HG03571 (cell line): ENCODE data around the gene SFXN2.

Experiments used
- ATAC-seq: cut with Tn5 transposase; IDR thresholded peaks from one replicate; pipeline ENCODE4 v1.9.1; 2021; ENCODE audit not compliant: unreplicated experiment

Gene SFXN2

GRCh38 chr10:102775201-102775934 is 60.9 kb downstream of the SFXN2 start:
- ATAC-seq = no peak

- ATAC-seq = no peak
These were observed 61.7 kb downstream of the SFXN2 start for GRCh38 chr10:102775935-102776669.

GRCh38 chr10:102776779-102777456 is 62.5 kb downstream of the SFXN2 start:
- no peak for ATAC-seq

GRCh38 chr10:102777711-102778453 is 63.4 kb downstream of the SFXN2 start:
- ATAC-seq = no peak

- no peak for ATAC-seq
These were observed 64.3 kb downstream of the SFXN2 start for GRCh38 chr10:102778781-102779180.

- ATAC-seq = no peak
These were observed 65.5 kb downstream of the SFXN2 start for GRCh38 chr10:102779680-102780526.

GRCh38 chr10:102780527-102780808 is 66.0 kb downstream of the SFXN2 start:
- ATAC-seq = no peak

- no peak for ATAC-seq
These were observed 66.9 kb downstream of the SFXN2 start for GRCh38 chr10:102781090-102781920.

- no peak for ATAC-seq
These were observed 67.6 kb downstream of the SFXN2 start for GRCh38 chr10:102781921-102782557.

- ATAC-seq = no peak
These were observed 68.5 kb downstream of the SFXN2 start for GRCh38 chr10:102782673-102783551.

GRCh38 chr10:102783568-102783967 is 69.1 kb downstream of the SFXN2 start:
- ATAC-seq = no peak

GRCh38 chr10:102785818-102786217 is 71.4 kb downstream of the SFXN2 start:
- no peak for ATAC-seq

GRCh38 chr10:102791754-102792395 is 77.4 kb downstream of the SFXN2 start:
- ATAC-seq = no peak
